AG09319 (cell line): Measurements from ENCODE around the gene FABP1.
A peak's percentile ranks its signal among the peaks of the same experiment; 100 is the strongest.

Source experiments
- DNase-seq: peaks from one replicate; pipeline ENCODE4 v3.0.0-alpha.2; 2010; ENCODE audit warnings: low read depth; ENCODE audit errors: extremely low read depth
- TF ChIP-seq, protein P1 (sequence below): IDR thresholded peaks from 2 replicates; pipeline ENCODE4 v1.5.1; 2011; ENCODE audit warnings: low read depth, mild to moderate bottlenecking, inconsistent platforms, low read length, moderate library complexity

The FABP1 gene

DNA sequence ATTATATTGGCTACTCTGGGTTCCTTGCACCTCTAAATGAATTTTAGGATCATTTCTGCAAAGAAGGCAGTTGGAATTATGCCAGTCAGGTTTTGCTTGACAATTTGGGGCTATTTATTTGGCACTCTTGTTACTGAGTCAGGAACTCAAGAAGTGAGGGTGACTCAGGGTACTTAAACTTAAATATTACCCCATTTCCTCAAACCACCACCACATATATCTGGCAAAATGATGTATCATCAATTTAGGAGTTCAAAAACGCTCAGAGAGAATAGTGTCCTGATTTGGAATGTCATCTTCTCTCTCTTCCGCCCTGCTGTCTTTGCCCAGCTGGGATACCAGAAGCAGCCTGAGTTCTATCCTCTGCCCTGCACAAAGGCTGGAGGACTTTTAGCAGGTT is 39.9 kb upstream of the FABP1 start:
- DNase-seq, result no peak
- TF ChIP-seq, protein P1, sequence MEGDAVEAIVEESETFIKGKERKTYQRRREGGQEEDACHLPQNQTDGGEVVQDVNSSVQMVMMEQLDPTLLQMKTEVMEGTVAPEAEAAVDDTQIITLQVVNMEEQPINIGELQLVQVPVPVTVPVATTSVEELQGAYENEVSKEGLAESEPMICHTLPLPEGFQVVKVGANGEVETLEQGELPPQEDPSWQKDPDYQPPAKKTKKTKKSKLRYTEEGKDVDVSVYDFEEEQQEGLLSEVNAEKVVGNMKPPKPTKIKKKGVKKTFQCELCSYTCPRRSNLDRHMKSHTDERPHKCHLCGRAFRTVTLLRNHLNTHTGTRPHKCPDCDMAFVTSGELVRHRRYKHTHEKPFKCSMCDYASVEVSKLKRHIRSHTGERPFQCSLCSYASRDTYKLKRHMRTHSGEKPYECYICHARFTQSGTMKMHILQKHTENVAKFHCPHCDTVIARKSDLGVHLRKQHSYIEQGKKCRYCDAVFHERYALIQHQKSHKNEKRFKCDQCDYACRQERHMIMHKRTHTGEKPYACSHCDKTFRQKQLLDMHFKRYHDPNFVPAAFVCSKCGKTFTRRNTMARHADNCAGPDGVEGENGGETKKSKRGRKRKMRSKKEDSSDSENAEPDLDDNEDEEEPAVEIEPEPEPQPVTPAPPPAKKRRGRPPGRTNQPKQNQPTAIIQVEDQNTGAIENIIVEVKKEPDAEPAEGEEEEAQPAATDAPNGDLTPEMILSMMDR, result no peak

DNA sequence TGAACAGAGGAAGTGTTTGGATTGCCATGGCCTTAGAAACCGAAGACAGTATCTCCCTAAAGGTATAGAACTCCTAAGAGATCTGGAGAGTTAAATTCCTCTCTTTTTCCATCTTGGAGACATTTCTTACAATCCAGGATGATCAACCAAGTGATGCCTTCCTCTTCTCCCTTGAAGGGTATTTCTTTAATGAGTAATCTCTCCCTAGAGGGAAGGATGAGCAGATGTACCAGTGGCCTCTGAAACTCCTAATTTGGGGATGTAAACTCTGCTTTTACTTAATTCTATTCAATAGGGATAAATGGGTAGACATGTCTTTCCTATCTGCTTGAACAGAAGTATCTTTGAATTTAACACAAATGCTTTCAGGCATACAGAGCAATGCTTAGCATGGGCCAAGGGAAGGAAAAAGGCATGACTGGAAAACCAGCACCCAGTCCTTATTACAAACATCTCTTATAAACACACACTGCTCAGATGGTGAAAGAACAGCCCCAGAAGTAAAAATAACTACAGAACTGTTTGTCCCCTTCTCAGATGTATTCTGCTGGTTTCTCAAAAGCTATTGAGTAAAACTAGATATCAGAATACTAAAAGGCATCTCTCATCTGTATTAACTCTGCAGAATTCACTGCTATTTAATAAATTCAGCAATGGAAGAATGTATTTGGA is 37.6 kb upstream of the FABP1 start:
- DNase-seq, result no peak
- TF ChIP-seq, protein P1, result no peak

GRCh38 chr2:88161446-88162244 is 33.8 kb upstream of the FABP1 start:
- TF ChIP-seq, protein P1, result no peak
- DNase-seq, result no peak

DNA sequence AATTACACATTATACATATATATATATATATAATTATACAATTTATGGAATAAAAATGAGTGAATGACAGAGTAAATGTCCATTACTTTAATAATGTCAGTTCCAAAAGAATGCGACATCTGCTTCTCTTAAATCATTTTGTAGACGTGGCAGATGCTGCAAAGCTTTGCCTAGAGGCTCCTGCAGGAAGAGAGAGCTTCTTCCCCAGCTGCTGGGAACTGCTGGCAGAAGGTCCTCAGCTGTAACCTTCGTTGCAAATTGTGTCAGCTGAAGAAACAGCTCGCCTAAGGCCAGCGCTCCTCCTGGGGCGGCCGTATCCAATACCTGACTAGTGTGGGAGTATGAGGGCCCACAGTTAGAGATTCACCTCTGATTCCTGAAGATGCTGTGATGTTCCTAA is 32.7 kb upstream of the FABP1 start:
- DNase-seq, result no peak
- TF ChIP-seq, protein P1, result no peak

- peak; percentile 37 for DNase-seq
- TF ChIP-seq, protein P1, result peak; percentile 93
Observed at GRCh38 chr2:88159955-88160415, 32.1 kb upstream of the FABP1 start.

- no peak for DNase-seq
- TF ChIP-seq, protein P1, result no peak
Observed at GRCh38 chr2:88159481-88159880, 31.6 kb upstream of the FABP1 start.

DNA sequence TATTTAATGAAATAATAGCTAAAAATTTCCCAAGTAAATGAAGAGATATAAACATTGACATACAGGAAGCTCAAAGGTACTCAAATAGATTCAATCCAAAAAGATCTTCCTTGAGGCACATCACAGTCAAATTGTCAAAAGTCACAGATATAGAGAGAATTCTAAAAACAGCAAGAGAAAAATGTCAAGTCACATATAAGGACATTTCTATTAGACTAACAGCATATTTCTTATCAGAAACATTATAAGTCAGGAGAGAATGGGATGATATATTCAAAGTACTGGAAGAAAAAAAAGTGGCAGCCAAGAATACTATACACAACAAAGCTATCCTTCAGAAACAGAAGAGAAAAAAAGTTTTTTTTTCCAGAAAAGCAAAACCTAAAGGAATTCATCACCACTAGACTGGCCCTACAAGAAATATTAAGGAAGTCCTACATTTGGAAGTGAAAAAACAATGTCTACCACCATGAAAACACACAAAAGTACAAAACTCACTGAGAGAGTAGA is 21.1 kb upstream of the FABP1 start:
- no peak for DNase-seq
- TF ChIP-seq, protein P1, result no peak
